HG02571 (cell line): ENCODE results near the gene GTF2IRD1.

Experiments used
- ATAC-seq: cut with Tn5 transposase; IDR thresholded peaks from one replicate; pipeline ENCODE4 v1.9.1; 2021; ENCODE audit warnings: mild to moderate bottlenecking, moderate library complexity; ENCODE audit not compliant: unreplicated experiment

The GTF2IRD1 gene

DNA sequence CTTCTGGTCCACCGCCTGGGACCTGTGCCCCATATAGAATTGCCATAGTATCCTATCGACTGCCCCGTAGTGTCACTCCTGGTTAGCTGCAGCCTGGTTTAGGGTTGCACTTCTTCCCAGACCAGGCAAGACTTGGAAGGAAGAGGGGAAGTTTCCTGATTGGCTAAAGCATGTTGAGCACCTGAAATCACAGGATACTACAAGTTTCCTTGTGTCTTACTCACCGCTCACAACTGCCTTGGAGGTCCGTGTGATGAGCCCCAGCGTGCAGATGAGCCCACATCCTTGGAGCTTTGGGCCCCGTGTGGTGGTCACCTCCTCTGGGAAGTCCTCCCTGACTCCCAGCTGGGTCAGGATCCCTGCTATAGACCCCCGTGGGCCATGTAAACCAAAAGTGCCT lies 129.9 kb downstream of the GTF2IRD1 start:
- ATAC-seq = no peak

DNA sequence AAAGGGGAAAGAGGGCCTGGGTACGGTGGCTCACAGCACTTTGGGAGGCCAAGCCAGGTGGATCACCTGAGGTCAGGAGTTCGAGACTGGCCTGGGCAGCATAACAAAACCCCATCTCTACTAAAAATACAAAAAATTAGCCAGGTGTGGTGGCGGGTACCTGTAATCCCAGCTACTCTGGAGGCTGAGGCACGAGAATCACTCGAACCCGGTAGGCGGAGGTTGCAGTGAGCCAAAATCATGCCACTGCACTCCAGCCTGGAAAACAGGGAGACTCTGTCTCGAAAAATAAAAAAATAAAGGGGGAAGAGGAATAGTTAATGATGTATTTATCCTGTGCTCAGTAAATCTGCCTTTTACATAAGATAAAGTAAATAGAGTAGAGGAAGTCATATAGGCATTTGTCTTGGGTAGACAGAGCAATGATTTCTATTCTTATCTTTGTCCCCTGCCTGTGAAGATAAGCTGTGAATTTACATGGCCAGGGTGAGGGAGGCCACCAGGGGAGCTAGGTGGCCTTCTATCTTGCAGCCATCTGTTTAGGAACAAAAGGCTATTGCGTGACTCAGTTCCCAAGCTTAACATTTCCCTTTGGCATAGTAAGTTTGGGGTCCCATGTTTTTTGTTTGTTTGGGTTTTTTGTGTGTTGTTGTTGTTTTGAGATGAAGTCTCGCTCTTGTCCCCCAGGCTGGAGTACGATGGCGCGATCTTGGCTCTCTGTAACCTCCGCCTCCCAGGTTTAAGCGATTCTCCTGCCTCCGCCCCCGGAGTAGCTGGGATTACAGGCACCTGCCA lies 130.7 kb downstream of the GTF2IRD1 start:
- ATAC-seq = no peak

DNA sequence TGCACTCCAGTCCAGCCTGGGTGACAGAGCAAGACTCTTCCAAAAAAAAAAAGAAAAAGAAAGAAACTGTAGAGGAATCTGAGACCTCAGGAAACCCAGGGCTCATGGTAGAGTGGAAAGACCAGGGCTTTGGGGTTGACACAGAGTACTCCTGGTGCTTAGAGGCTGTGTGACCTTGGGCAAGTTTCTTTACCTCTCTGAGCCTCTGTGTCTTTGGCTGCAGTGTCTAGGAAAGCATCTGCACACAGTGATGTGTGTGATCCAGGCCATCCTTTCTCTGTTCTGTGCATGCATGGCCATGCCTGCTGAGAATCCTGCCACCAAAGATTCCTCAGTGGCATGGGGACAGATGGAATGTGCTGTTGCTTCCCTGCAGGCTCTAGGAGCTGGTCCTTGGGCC lies 132.1 kb downstream of the GTF2IRD1 start:
- ATAC-seq = no peak

- ATAC-seq = no peak
Measured at GRCh38 chr7:74586258-74587175, 132.8 kb downstream of the GTF2IRD1 start.

DNA sequence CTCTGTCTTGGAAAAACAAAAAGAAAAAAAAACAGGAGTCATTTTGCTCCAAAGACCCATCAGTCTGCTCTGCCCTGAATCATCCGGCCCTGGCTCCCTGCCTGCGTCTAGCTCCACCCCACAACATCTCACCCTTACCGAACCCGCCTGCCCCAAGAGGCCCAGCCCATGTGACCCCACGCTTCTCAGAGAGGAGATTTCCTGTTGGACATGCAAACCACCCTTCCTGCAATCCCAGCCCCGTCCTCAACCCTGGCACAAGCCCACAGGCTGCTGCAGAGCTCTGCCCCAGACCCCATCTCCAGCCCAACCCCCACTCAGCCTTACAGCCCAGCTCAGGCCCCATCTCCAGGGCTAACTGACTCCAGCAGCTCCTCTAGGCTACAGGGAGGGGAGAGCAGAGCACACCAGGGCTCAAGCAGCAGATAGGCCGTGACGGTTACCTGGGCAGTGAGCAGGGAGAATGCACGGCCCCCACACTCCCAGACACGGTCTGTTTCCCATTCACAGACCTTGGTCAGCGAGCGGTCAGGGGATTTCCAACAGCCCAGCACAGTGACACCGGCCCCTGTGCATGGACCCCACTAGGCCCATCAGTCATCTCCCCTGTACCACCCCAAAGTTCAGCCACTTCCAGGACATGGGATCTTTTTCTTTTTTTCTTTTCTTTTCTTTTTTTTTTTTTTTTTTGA lies 133.9 kb downstream of the GTF2IRD1 start:
- ATAC-seq = no peak

- no peak for ATAC-seq
Measured at GRCh38 chr7:74590813-74591212, 137.1 kb downstream of the GTF2IRD1 start.

- no peak for ATAC-seq
Measured at GRCh38 chr7:74598558-74598957, 144.9 kb downstream of the GTF2IRD1 start.

DNA sequence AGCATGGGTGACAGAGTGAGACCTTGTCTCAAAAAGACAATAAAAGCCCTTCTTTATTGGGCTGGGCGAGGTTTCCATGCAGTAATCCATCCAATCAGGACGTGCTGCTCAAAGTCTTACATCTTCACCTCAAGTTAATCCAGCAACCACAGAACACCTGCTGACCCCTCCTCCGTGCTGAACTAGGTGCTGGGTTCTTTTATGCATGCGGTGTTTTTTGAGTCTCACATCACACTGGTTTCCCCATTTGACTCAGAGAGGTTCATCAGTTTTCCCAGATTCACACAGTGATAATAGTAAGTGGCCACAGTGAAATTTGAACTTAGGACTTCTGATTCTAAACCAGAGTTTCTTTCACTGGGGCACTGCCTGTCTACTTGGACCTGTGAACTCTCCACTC lies 145.5 kb downstream of the GTF2IRD1 start:
- ATAC-seq = no peak

DNA sequence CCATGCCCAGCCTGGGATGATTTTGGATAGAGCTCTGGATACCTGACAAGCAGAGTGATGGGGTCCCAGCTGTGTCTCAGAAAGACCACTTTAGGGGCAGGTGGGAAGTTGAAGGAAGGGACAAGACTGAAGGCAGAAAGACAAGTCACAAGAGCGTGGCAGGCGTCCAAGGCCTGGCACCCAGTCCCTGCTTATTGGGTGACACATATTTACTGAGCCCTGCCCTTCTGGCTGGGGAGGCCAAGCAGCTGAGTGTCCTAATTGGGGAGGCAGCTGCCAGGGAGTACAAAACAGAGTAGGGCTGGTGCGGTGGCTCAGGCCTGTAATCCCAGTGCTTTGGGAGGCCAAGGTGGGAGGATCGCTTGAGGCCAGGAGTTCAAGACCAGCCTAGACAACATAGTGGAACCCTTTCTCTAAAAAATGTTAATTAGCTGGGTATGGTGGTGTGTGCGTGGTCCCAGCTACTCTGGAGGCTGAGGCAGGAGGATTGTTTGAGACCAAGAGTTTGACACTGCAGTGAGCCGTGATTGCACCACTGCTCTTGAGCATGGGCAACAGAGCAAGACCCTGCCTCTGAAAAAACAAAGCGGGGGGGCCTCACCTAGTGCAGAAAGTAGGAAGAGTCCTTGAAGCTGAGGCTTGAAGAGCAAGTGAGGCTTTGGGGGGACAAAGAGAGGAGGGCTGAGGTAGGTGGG lies 150.8 kb downstream of the GTF2IRD1 start:
- ATAC-seq = no peak

- ATAC-seq = peak; percentile 62
Measured at GRCh38 chr7:74606101-74606908, 152.6 kb downstream of the GTF2IRD1 start.

- ATAC-seq = no peak
Measured at GRCh38 chr7:74606909-74607510, 153.3 kb downstream of the GTF2IRD1 start.

DNA sequence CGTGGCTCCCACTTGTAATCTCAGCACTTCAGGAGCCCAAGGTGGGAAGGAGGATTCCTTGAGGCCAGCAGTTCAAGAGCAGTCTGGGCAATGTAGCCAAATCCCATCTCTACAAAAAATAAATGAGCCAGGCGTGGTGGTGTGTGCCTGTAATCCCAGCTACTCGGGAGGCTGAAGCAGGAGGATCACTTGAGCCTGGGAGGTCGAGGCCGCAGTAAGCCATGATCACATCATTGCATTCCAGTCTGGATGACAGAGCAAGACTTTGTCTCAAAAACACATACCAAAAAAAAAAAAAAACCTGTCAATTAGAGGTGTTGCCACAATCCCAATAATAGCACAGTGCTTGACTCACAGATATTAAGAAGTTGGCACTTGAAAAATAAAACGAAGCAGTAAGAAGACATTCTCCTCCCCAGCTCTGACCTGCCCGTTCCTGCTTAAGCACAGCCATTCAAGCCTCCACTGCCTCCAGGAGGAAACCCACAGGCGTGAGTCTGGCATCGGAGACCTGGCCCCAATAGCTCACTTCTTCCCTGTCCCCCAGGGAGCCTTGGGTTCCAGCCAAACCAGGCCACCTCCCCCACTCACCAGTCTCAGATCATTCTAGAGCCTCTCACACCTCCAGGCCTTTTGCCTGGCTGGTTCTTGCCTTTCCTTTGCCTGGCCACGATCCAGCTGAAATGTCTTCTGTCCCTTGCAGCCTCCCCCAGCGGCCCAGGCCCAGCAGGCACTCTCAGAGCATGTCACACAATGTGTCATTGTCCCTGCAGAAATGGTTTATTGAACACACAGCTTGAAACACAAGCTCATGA lies 158.5 kb downstream of the GTF2IRD1 start:
- no peak for ATAC-seq

DNA sequence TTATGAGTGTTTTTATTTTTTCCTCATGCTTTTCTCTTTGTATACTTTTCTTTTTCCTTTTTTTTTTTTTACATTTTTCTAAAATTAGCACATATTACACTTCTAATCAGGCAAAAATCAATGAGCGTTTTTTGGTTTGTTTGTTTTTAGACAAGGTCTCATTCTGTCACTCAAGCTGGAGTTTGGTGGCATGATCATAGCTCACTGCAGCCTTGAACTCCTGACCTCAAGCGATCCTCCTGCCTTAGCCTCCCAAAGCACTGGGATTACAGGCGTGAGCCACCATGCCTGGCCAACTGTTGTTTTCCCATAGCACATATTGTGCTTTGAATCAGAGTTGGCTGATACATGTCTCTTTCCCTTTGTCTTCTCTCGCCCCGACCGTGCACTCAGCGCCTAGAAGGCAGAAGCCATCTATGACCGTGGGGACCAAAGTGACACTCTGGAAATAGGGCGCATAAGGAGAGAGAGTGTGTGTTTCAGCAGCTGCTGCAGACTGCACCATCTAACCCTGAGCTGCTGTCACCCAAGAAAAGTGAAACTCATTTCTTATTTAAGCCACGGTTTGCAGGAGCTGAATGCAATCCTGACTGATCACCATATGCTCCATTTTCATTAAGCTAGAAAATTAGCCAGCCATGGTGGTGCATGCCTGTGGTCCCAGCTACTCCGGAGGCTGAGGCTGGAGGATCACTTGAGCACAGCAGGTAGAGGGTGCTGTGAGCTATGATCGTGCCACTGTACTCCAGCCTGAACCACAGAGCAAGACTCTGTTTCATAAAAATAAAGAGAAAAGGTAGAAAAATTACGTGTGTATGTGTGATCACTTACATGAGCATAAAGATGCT lies 162.5 kb downstream of the GTF2IRD1 start:
- no peak for ATAC-seq

DNA sequence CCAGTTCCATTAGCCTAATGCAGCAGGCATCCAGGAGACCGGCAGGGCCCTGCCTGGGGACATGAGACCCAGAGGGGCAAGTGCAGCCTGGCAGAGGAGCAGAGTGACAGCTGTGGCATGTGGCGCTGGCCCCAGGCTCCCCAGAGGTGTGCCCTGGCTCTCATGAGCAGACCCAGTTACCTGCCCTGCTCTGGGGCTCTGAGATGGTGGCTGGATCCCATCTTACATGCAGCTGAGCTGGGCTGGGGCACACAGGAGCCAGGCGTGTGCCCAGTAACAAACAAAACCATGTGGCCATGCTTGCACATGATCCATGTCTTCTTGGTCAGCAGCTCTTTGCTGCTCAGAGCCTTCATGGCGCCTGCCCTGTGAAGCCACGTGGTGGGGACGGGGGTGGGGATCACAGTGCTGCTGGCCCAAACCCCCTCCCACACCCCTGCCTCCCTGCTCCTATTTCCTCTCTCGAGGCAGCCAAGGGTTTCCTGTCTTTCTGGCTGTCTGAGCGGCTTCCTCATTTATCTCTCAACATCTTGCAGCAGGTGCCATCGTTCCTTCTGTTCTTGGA lies 163.6 kb downstream of the GTF2IRD1 start:
- ATAC-seq = no peak

- no peak for ATAC-seq
Measured at GRCh38 chr7:74619235-74619860, 165.6 kb downstream of the GTF2IRD1 start.

DNA sequence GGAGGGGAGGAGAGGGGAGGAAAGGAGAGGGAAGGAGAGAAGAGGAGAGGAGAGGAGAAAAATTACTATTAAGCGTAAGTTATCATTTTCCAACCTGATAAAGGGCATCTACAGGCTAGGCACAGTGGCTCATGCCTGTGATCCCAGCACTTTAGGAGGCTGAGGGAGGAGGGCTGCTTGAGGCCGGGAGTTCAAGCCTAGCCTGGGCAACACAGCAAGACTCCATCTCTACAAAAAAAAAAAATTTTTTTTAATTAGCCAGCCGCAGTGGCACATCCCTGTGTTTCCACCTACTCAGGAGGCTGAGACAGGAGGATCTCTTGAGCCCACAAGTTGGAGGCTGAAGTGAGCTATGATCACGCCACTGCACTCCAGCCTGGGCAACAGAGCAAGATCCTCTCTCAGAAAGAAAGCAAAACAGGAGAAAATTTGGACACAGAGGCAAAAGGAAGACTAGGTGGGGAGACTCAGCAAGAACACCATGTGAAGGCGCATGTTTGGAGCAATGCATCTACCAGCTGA lies 168.6 kb downstream of the GTF2IRD1 start:
- ATAC-seq = no peak

DNA sequence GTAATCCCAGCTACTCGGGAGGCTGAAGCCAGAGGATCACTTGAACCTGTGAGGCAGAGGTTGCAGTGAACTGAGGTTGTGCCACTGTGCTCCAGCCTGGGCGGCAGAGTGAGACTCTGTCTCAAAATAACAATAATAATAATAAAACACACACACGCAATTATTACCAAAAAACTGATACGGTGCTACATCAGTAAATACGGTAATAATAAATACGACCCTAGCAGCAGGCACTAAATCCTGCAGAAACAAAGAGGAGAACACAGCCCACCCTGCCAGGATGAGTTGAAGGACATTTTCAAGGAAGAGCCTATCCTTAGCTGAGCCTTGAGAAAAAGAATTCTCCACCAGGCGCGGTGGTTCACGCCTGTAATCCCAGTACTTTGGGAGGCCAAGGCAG lies 169.4 kb downstream of the GTF2IRD1 start:
- no peak for ATAC-seq
